ENCODE results near the gene CMSS1.

- TF ChIP-seq CTCF (tag by site-specific recombination; IDR thresholded peaks at IDR 0.05) (no peak), ZNF600 (tag by site-specific recombination; IDR thresholded peaks at IDR 0.05) (no peak)
These were observed 120.7 kb downstream of the CMSS1 start for GRCh38 chr3:99938270-99938911.
